Fibroblast of villous mesenchyme (primary cell): Measurements from ENCODE around the gene SMYD3. TPM values are rescaled to one million over a fixed set of nuclear protein-coding genes. Genes with fewer than 3 reads are reported as not detected.

Source experiments
- DNase-seq: peaks from one replicate; pipeline ENCODE4 v3.0.0-alpha.2; 2010; ENCODE audit warnings: low read depth
- H3K4me3 ChIP-seq: 2 replicates; pipeline ENCODE4 v1.5.1; 2011; ENCODE audit warnings: low read depth, mild to moderate bottlenecking, low read length
- total RNA-seq: library from RNA; depleted of rRNA; stranded (reverse); fragments of >200 nt; gene quantifications from 2 replicates; pipeline ENCODE4 v1.2.3, GENCODE V29; 2012
- TF ChIP-seq, protein P1 (sequence below): IDR thresholded peaks from 2 replicates; pipeline ENCODE4 v1.5.1; 2012; ENCODE audit warnings: low read depth, mild to moderate bottlenecking, low read length; ENCODE audit not compliant: insufficient read depth

The SMYD3 gene
- total RNA-seq, 1 donor = 35.4 TPM

DNA sequence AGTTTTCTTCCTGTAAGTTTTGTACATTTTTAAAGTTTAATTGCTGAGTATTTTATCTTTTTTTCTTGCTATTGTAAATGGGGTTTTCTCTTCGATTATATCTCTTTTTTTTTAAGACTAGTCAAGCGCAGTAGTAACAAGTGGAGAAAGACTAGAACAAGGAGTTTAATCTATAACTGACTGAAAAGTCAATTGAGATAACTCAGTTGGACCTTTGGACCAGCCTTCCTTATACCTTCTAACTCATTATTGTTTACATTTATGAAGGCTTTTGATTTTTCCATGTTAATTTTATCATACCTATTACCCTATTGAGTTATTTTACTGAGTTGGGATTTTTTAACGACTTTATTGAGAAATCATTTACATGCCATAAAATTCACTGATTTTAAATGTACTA, 81.2 kb downstream of the SMYD3 start:
- TF ChIP-seq, protein P1, sequence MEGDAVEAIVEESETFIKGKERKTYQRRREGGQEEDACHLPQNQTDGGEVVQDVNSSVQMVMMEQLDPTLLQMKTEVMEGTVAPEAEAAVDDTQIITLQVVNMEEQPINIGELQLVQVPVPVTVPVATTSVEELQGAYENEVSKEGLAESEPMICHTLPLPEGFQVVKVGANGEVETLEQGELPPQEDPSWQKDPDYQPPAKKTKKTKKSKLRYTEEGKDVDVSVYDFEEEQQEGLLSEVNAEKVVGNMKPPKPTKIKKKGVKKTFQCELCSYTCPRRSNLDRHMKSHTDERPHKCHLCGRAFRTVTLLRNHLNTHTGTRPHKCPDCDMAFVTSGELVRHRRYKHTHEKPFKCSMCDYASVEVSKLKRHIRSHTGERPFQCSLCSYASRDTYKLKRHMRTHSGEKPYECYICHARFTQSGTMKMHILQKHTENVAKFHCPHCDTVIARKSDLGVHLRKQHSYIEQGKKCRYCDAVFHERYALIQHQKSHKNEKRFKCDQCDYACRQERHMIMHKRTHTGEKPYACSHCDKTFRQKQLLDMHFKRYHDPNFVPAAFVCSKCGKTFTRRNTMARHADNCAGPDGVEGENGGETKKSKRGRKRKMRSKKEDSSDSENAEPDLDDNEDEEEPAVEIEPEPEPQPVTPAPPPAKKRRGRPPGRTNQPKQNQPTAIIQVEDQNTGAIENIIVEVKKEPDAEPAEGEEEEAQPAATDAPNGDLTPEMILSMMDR = no peak
- H3K4me3 ChIP-seq = no peak overlapping the region
- DNase-seq = no peak

DNA sequence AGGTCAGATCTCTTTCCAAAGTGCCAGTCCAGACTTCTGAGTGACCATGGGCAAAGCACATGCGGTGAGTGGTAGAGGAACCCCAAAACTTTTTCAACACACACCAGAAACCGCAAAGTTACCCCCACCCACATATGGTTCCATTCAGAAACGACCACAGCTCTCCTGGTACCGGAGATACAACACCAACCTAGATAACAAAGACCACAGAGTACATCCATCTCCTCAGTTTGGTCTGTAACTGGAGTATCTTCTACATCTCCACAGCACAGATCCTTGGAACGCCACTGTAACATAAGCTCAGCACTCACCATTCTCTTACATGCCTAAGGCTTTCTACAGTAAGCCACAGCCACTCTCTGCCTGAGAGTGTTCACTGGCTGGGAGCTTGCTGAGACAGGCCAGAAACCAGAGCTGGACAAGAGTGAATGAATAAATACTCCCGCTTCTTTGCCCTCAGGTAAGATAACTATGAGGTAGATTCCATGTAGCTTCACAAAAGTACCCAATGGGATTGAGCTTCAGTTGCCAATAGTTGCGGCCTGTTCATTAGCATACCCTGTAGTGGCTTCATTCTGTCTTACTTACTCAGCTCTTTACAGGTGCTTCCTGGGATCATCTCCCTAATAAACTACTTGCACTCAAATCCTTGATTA, 81.8 kb downstream of the SMYD3 start:
- TF ChIP-seq, protein P1 = no peak
- H3K4me3 ChIP-seq = no peak overlapping the region
- no peak for DNase-seq

DNA sequence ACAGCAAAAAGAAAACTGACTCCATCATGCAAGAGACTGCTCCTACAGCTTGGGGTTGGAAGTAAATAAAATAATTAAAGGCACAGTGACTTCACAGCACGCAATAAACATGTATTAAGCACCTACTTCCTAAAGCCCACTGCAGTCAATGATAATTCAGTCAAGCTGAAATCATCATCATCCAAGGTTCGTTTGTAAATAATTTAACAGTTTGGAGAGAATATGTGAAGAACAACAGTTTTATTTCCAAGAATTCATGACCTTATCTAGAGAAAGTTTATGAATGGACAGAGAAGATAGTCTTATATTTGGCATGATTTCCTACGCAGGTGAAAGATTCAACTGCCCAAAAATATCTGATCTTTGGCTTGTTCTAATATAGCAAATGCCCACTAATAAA, 86.8 kb downstream of the SMYD3 start:
- no peak for DNase-seq
- TF ChIP-seq, protein P1 = no peak
- H3K4me3 ChIP-seq = no peak overlapping the region

DNA sequence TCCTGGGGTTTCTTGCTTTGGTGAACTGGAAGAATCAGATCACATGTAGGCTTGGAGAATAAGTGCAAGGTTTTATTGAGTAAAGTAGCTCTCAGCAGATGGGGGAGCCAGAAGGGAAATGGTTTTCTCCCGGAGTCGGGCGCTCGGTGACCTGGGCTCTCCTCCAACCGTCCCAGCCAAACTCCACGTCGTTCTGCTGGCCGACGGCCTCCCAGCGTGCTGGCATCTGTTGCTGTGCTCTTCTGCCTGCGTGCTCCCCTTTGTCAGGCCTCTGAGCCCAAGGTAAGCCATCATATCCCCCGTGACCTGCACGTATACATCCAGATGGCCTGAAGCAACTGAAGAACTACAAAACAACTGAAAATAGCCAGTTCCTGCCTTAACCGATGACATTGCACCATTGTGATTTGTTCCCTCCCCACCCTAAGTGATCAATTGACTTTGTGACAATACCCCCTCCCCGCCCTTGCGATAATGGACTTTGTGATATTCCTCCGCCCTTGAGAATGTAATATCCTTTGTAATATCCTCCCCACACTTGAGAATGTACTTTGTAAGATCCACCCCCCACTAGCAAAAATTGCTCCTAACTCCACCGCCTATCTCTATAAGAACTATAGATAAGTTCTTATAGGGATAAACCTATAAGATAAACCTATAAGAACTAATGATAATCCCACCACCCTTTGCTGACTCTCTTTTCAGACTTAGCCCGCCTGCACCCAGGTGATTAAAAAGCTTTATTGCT, 88.3 kb downstream of the SMYD3 start:
- DNase-seq = no peak
- TF ChIP-seq, protein P1 = no peak
- H3K4me3 ChIP-seq = no peak overlapping the region

DNA sequence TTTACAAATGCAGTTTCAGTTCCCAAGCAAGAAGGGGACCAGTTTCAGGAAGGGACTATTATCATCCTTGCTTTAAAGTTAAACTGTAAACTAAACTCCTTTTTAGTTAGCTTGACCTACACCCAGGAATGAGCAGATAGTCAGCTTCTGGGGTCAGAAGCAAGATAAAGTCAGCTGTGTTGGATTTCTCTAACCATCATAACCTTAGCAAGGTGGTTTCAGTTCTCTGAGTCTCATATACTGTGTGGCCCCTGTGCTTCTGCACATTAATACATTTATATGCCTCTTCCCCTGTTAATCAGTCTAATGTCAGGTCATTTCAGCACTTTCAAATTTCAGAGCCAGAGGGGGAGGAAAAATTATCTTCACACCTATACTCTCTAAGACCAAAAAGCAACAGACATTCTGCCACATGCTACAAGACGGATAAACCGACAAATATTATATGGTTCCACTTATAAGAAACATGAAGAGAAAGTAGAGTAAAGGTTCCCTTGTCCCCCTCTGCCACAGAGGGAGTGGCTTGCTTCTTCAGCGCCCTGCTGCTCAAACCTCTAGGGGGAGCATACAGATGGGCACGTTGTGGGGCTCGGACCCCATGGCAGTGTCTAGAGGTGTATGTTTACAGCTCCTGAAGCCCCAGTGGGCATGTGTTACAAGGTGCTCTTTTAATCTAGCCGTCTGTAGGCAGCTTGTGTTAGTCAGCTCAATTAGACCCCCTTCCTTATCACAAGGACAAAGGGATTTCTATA, 89.1 kb downstream of the SMYD3 start:
- TF ChIP-seq, protein P1 = no peak
- no peak for DNase-seq
- no peak overlapping the region for H3K4me3 ChIP-seq

DNA sequence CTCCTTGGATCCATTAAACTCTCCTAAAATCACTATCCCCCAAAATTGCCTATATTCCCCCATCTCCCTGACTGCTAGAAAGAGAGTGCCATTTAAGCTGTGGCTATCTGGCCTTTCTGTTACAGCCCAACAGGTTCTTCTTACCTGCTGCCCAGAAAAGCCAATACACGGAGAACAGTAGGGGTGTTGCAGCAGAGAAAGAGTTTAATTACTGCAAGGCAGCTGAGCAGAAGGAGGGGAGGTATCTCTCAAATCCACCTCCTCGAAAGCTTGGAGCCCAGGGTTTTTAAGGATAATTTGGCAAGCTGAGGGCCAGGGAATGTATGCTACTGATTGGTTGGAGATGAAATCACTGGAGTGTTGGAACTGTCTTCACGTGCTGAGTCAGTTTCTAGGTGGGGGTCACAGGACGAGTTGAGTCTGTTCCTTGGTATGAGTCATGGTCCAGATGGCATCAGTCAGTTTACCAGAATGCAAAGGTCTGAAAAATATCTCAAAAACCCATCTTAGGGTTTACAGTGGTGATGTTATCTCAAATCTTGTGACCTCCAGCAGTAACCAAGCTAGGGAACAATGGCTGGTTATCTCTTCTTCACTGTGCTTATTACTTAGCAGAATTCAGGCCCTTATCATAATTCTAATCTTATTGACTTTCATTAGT, 89.8 kb downstream of the SMYD3 start:
- TF ChIP-seq, protein P1 = no peak
- no peak overlapping the region for H3K4me3 ChIP-seq
- peak; percentile 70 for DNase-seq
